ENCODE results near the gene UBR3. TPM values are rescaled to one million over a fixed set of nuclear protein-coding genes. Genes with fewer than 3 reads are reported as not detected.

The UBR3 gene
- total RNA-seq, 2 donors from 2014 or later, result 21.0 to 23.6 TPM

DNA sequence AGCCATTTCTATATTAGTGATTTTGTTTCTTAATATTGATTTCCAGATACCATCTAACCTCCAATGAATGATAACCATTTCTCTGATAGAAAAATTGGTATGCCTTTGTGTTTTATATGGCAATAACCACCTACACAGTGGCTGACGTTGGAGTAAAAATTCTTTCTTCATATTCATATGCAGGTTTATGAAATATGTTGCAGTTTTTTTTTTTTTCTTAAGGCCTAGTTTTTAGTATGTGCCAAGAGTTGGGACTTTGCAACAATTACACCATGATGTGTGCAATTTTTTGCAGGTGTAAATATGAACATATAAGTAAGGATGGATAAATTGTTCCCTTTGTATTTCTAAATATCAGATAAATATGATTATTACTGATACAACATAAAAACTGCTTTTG, 187.5 kb downstream of the UBR3 start:
- Mint-ChIP-seq H3K4me1 (ENCODE audit: low read depth) (no peaks in the 10 kb centered on the region), H3K4me3 (no peak overlapping the region), H3K36me3 (ENCODE audit: insufficient read depth in 2 of 2) (no peaks in the 10 kb centered on the region), H3K27me3 (ENCODE audit: low read depth) (no peaks in the 10 kb centered on the region), H3K9me3 (no peaks in the 10 kb centered on the region), H3K27ac (no peak overlapping the region)
- DNase-seq, result no peak
- no peak for ATAC-seq (replicated peaks in 1 of 2)

GRCh38 chr2:170017860-170018532, 190.7 kb downstream of the UBR3 start:
- H3K36me3 Mint-ChIP-seq (ENCODE audit: insufficient read depth in 2 of 2), result no peaks in the 10 kb centered on the region
- DNase-seq (no peak), ATAC-seq (replicated peaks in 1 of 2) (no peak)
- no peak overlapping the region for H3K4me3 Mint-ChIP-seq
- H3K27me3 Mint-ChIP-seq (ENCODE audit: low read depth), result no peaks in the 10 kb centered on the region
- H3K27ac Mint-ChIP-seq, result no peak overlapping the region
- no peaks in the 10 kb centered on the region for H3K9me3 Mint-ChIP-seq
- no peaks in the 10 kb centered on the region for H3K4me1 Mint-ChIP-seq (ENCODE audit: low read depth)

DNA sequence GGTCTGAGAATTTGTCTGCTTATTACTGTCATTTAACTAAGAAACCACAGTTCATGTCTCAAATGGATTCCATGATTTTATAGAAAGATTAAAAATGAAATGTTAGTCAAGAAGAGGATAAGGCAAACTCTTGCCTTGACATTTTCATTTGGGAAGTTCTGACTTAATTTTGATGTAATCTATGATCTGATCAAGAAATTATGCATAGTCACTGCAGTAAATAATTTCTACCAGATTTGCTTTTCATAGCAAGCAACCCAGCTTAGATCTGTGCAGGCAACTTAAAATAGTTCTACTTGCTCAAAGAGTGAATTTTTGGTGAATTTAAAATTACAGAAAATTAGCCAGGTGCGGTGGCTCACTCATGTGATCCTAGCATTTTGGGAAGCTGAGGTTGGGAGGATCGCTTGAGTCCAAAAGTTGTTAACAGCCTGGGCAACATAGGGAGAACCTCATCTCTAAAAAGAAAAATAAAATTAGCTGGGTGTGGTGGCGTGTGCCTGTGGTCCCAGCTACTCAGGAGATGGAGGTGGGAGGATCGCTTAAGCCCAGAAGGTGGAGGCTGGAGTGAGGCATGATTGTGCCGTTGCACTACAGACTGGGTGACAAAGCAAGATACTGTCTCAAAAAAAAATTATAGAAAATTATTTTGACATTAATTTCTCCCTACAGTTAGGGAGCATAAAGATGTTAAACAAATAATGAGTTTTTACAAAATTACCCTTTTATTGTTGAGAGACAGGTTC, 192.0 kb downstream of the UBR3 start:
- Mint-ChIP-seq H3K27ac (no peak overlapping the region), H3K36me3 (ENCODE audit: insufficient read depth in 2 of 2) (no peaks in the 10 kb centered on the region), H3K9me3 (no peaks in the 10 kb centered on the region), H3K4me1 (ENCODE audit: low read depth) (no peaks in the 10 kb centered on the region), H3K4me3 (no peak overlapping the region), H3K27me3 (ENCODE audit: low read depth) (no peaks in the 10 kb centered on the region)
- DNase-seq (no peak), ATAC-seq (replicated peaks in 1 of 2) (no peak)

DNA sequence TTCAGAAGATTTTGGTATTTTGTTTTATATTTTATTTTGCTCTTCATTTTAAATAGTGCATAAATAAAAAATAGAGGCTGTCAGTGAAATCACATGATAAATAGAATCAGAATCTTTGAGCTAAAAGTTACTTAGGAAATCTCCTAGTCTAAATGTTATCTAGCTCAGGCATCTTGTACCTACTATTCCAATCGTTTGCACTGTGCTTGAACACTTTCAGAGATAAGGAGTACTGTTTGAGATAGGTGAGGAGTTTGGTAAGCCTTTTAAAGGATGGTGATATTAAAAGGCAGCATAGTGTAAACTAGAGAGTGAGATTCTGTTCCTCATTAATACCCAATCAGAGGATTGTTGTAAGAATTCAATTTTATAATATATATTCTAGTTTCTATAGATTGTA, 193.5 kb downstream of the UBR3 start:
- Mint-ChIP-seq H3K4me1 (ENCODE audit: low read depth) (no peaks in the 10 kb centered on the region), H3K9me3 (no peaks in the 10 kb centered on the region), H3K36me3 (ENCODE audit: insufficient read depth in 2 of 2) (no peaks in the 10 kb centered on the region), H3K4me3 (no peak overlapping the region), H3K27ac (no peak overlapping the region), H3K27me3 (ENCODE audit: low read depth) (no peaks in the 10 kb centered on the region)
- ATAC-seq (replicated peaks in 1 of 2), result no peak
- no peak for DNase-seq

DNA sequence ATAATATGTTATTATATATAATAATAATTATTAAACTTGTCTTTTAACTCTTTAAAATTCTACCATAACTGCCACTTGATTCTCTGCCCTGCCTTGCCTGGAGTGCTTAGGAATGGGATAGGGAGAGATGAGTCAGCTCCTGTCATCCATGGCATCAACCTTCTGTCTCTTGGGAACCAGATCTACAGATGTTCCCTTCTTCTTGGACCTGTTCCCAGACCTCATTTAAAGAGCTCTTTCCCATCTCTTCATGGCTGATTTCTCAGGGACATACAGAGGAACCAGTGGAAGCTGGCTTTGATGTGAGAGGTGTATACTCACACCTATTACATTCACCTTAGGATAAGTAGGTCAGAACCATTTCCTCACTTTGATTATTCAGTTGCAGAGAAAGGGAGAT, 195.4 kb downstream of the UBR3 start:
- ATAC-seq (replicated peaks in 1 of 2) (no peak), DNase-seq (no peak)
- no peaks in the 10 kb centered on the region for H3K9me3 Mint-ChIP-seq
- H3K27me3 Mint-ChIP-seq (ENCODE audit: low read depth), result no peaks in the 10 kb centered on the region
- no peak overlapping the region for H3K4me3 Mint-ChIP-seq
- H3K36me3 Mint-ChIP-seq (ENCODE audit: insufficient read depth in 2 of 2), result no peaks in the 10 kb centered on the region
- H3K4me1 Mint-ChIP-seq (ENCODE audit: low read depth), result no peaks in the 10 kb centered on the region
- H3K27ac Mint-ChIP-seq, result no peak overlapping the region

- Mint-ChIP-seq H3K27ac (no peak overlapping the region), H3K4me3 (no peak overlapping the region), H3K36me3 (ENCODE audit: insufficient read depth in 2 of 2) (no peaks in the 10 kb centered on the region), H3K4me1 (ENCODE audit: low read depth) (no peaks in the 10 kb centered on the region), H3K27me3 (ENCODE audit: low read depth) (no peaks in the 10 kb centered on the region), H3K9me3 (no peaks in the 10 kb centered on the region)
- DNase-seq (no peak), ATAC-seq (replicated peaks in 1 of 2) (no peak)
Observed at GRCh38 chr2:170024721-170025120, 197.5 kb downstream of the UBR3 start.

DNA sequence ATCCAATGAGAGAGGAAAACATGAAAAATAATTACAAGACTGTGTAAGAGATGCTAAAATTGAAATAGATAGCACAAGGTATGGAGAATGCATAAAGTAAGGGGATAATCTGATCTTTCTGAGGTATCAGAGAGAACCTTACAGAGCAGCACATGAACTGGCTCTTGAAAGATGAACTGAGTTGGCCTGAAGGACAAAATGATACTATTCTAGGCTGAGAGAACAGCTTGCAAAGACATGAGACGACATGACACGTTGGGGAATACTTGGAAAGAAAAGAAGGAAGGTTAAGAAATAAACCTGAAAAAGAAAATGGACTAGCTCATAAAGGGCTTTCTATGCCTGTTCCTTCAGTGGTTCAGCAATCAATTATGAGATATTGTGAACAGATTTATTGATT, 198.0 kb downstream of the UBR3 start:
- Mint-ChIP-seq H3K36me3 (ENCODE audit: insufficient read depth in 2 of 2) (no peaks in the 10 kb centered on the region), H3K27me3 (ENCODE audit: low read depth) (no peaks in the 10 kb centered on the region), H3K27ac (no peak overlapping the region), H3K4me1 (ENCODE audit: low read depth) (no peaks in the 10 kb centered on the region), H3K9me3 (no peaks in the 10 kb centered on the region), H3K4me3 (no peak overlapping the region)
- ATAC-seq (replicated peaks in 1 of 2), result no peak
- no peak for DNase-seq

GRCh38 chr2:170026361-170026760, 199.1 kb downstream of the UBR3 start:
- Mint-ChIP-seq H3K36me3 (ENCODE audit: insufficient read depth in 2 of 2) (no peaks in the 10 kb centered on the region), H3K4me1 (ENCODE audit: low read depth) (no peaks in the 10 kb centered on the region), H3K27ac (no peak overlapping the region), H3K4me3 (no peak overlapping the region), H3K9me3 (no peaks in the 10 kb centered on the region), H3K27me3 (ENCODE audit: low read depth) (no peaks in the 10 kb centered on the region)
- ATAC-seq (replicated peaks in 1 of 2) (no peak), DNase-seq (no peak)

DNA sequence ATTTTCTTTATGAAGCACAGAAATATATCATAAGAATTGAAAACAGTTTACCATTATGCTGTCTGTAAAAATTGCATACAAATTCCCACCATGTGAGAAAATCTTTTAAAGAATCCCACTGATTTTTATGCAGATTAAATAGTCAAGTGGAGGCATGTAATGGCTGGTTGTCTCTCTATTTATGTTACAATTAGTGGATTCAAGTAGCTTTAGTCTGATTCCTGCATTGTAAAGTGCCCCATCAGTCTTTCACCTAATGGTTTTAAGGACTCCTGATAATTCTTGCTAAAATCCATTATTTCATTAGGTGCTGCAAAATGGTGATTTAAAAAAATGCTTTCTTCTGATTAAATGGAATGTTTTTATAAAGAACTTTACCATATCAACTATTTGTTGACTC, 202.3 kb downstream of the UBR3 start:
- H3K36me3 Mint-ChIP-seq (ENCODE audit: insufficient read depth in 2 of 2), result peaks cover 0 to 2% of the 10 kb centered on the region in 2 donors
- no peak overlapping the region for H3K27ac Mint-ChIP-seq
- ATAC-seq (replicated peaks in 1 of 2), result no peak
- H3K9me3 Mint-ChIP-seq, result no peaks in the 10 kb centered on the region
- DNase-seq, result no peak
- no peaks in the 10 kb centered on the region for H3K4me1 Mint-ChIP-seq (ENCODE audit: low read depth)
- no peaks in the 10 kb centered on the region for H3K27me3 Mint-ChIP-seq (ENCODE audit: low read depth)
- H3K4me3 Mint-ChIP-seq, result no peak overlapping the region

- Mint-ChIP-seq H3K9me3 (no peaks in the 10 kb centered on the region), H3K27ac (no peak overlapping the region), H3K36me3 (ENCODE audit: insufficient read depth in 2 of 2) (peaks cover 0 to 2% of the 10 kb centered on the region in 2 donors), H3K27me3 (ENCODE audit: low read depth) (no peaks in the 10 kb centered on the region), H3K4me1 (ENCODE audit: low read depth) (no peaks in the 10 kb centered on the region), H3K4me3 (no peak overlapping the region)
- DNase-seq (no peak), ATAC-seq (replicated peaks in 1 of 2) (no peak)
Observed at GRCh38 chr2:170030040-170030439, 202.8 kb downstream of the UBR3 start.

DNA sequence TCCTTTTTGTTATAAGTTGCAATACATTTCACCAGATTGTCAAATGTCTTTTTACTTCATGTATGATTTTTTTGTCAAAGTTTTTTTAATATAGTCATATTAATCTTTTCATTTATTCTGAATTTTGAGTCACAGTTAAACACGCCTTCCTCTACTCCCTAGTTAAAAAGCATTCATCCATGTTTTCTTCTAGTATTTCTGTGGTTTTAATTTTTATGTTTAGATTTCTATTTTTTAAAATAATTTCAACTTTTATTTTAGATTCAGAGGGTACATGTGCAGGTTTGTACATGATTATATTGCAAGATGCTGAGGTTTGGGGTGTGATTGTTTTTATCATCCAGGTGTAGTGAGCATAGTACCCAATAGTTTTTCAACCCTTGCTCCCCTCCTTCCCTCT, 204.0 kb downstream of the UBR3 start:
- no peak for DNase-seq
- no peaks in the 10 kb centered on the region for H3K27me3 Mint-ChIP-seq (ENCODE audit: low read depth)
- H3K27ac Mint-ChIP-seq, result no peak overlapping the region
- no peak overlapping the region for H3K4me3 Mint-ChIP-seq
- no peaks in the 10 kb centered on the region for H3K9me3 Mint-ChIP-seq
- H3K4me1 Mint-ChIP-seq (ENCODE audit: low read depth), result no peaks in the 10 kb centered on the region
- no peak for ATAC-seq (replicated peaks in 1 of 2)
- peaks cover 0 to 4% of the 10 kb centered on the region in 2 donors for H3K36me3 Mint-ChIP-seq (ENCODE audit: insufficient read depth in 2 of 2)

DNA sequence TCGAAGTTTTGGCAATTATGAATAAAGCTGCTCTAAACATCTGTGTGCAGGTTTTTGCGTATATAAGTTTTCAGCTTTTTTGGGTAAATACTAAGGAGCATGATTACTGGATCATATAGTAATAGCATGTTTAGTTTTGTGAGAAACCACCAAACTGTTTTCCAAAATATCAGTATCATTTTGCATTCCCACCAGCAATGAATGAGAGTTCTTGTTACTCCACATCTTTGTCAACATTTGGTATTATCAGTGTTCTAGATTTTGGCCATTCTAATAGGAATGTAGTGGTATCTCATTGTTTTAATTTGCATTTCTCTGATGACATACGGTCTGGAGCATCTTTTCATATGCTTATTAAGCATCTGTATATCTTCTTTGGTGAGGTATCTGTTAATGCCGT, 207.3 kb downstream of the UBR3 start:
- H3K27me3 Mint-ChIP-seq (ENCODE audit: low read depth), result no peaks in the 10 kb centered on the region
- H3K4me3 Mint-ChIP-seq, result no peak overlapping the region

DNA sequence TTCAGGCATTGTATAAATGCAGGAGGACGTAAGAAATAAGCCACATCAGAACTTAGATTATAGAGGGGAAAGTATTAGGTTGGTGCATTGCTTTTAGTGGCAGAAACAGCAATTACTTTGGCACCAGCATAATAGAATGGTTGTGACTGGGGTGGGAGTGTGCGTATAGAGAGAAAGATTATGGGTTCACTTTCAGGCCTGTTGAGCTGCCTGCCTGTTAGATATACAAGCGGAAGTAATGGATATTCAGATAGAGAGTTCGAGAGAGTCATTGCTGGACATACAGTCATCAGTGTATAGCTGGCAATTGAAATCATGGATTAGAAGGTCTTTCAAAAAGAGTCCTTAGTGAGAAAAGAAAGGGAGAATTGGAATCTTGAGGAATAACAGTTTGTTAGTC, 211.5 kb downstream of the UBR3 start:
- H3K27ac Mint-ChIP-seq, result no peak overlapping the region
- H3K27me3 Mint-ChIP-seq (ENCODE audit: low read depth), result no peaks in the 10 kb centered on the region
- DNase-seq (no peak), ATAC-seq (replicated peaks in 1 of 2) (no peak)
- no peaks in the 10 kb centered on the region for H3K9me3 Mint-ChIP-seq
- no peaks in the 10 kb centered on the region for H3K4me1 Mint-ChIP-seq (ENCODE audit: low read depth)
- H3K4me3 Mint-ChIP-seq, result no peak overlapping the region
- H3K36me3 Mint-ChIP-seq (ENCODE audit: insufficient read depth in 2 of 2), result peaks cover 0 to 2% of the 10 kb centered on the region in 2 donors

More for the DNA sequence above, 207.3 kb downstream of the UBR3 start:
- H3K4me1 Mint-ChIP-seq (ENCODE audit: low read depth), result no peaks in the 10 kb centered on the region
- H3K9me3 Mint-ChIP-seq, result no peaks in the 10 kb centered on the region
- peaks cover 0 to 4% of the 10 kb centered on the region in 2 donors for H3K36me3 Mint-ChIP-seq (ENCODE audit: insufficient read depth in 2 of 2)
- ATAC-seq (replicated peaks in 1 of 2) (no peak), DNase-seq (no peak)
- H3K27ac Mint-ChIP-seq, result no peak overlapping the region

Data from activated T-cell treated with anti-CD3 and anti-CD28 coated beads, Interleukin-2, amount 50 U/mL, for 72 hours (primary cell).